Liver (tissue), 9 donors: ENCODE data around the gene LMCD1. TPM values are rescaled to one million over a fixed set of nuclear protein-coding genes. Genes with fewer than 3 reads are reported as not detected.

Experiments
- DNase-seq: peaks from one replicate; pipeline ENCODE4 v3.0.0-alpha.2; 2017; ENCODE audit warnings: low spot score
- H3K27ac ChIP-seq, 2 donors: one replicate each; pipeline ENCODE4 v1.7.0; 2013; ENCODE audit warnings: inconsistent platforms in 2 of 2, low read length in 2 of 2, control low read depth in 1 of 2, low read depth in 1 of 2, mild to moderate bottlenecking in 1 of 2
- H3K27me3 ChIP-seq, 4 donors: one replicate each; pipeline versions ENCODE4 v1.6.1 to v1.7.0; 2013; ENCODE audit warnings: low read length in 3 of 4, inconsistent platforms in 1 of 4, mild to moderate bottlenecking in 1 of 4, moderate library complexity in 1 of 4; ENCODE audit not compliant: control insufficient read depth in 4 of 4, insufficient read depth in 4 of 4
- H3K36me3 ChIP-seq, 4 donors: one replicate each; pipeline versions ENCODE4 v1.6.1 to v1.7.0; 2013; ENCODE audit warnings: low read length in 3 of 4, mild to moderate bottlenecking in 3 of 4, low read depth in 1 of 4, moderate library complexity in 1 of 4; ENCODE audit not compliant: control insufficient read depth in 4 of 4, insufficient read depth in 3 of 4
- H3K4me1 ChIP-seq, 4 donors: one replicate each; pipeline versions ENCODE4 v1.6.1 to v1.7.0; 2013; ENCODE audit warnings: low read length in 3 of 4, mild to moderate bottlenecking in 3 of 4, moderate library complexity in 1 of 4; ENCODE audit not compliant: control insufficient read depth in 4 of 4, insufficient read depth in 4 of 4
- H3K4me3 ChIP-seq, 3 donors: one replicate each; pipeline versions ENCODE4 v1.6.1 to v1.7.0; 2013; ENCODE audit warnings: low read length in 3 of 3, control low read depth in 1 of 3, low read depth in 1 of 3, mild to moderate bottlenecking in 1 of 3
- H3K9ac ChIP-seq, 2 donors: one replicate each; pipeline ENCODE4 v1.7.0; 2013; ENCODE audit warnings: low read length in 2 of 2, mild to moderate bottlenecking in 2 of 2, moderate library complexity in 2 of 2, control low read depth in 1 of 2, low read depth in 1 of 2
- H3K9me3 ChIP-seq, 4 donors: one replicate each; pipeline versions ENCODE4 v1.6.1 to v1.7.0; 2013; ENCODE audit warnings: low read length in 3 of 4; ENCODE audit not compliant: control insufficient read depth in 4 of 4
- EGR1 ChIP-seq, 2 donors: IDR thresholded peaks; 2 replicates each; pipeline ENCODE4 v1.6.1; 2016 to 2018; ENCODE audit warnings: antibody characterized with exemption in 2 of 2, low read depth in 2 of 2
- FOXA1 ChIP-seq: IDR thresholded peaks from 2 replicates; pipeline ENCODE4 v1.6.1; 2016; ENCODE audit warnings: antibody characterized with exemption
- GABPA ChIP-seq, 2 donors: IDR thresholded peaks in 1 of 2; conservative IDR thresholded peaks in 1 of 2; 2 replicates each; pipeline ENCODE4 v1.6.1; 2016; ENCODE audit warnings: antibody characterized with exemption in 2 of 2, mild to moderate bottlenecking in 1 of 2, moderate library complexity in 1 of 2
- HNF4A ChIP-seq, 2 donors: conservative IDR thresholded peaks; 2 replicates each; pipeline ENCODE4 v1.6.1; 2016; ENCODE audit warnings: antibody characterized with exemption in 2 of 2, mild to moderate bottlenecking in 2 of 2
- HNF4G ChIP-seq: IDR thresholded peaks from 2 replicates; pipeline ENCODE4 v1.6.1; 2016; ENCODE audit warnings: antibody characterized with exemption
- JUND ChIP-seq, 2 donors: IDR thresholded peaks; 2 replicates each; pipeline ENCODE4 v1.6.1; 2016; ENCODE audit warnings: antibody characterized with exemption in 2 of 2
- NR2F2 ChIP-seq: IDR thresholded peaks from 2 replicates; pipeline ENCODE4 v1.6.1; 2016; ENCODE audit warnings: antibody characterized with exemption
- RAD21 ChIP-seq, 2 donors: IDR thresholded peaks; 2 replicates each; pipeline ENCODE4 v1.6.1; 2016; ENCODE audit warnings: antibody characterized with exemption in 2 of 2, mild to moderate bottlenecking in 2 of 2
- RXRA ChIP-seq, 2 donors: IDR thresholded peaks; 2 replicates each; pipeline ENCODE4 v1.6.1; 2017 to 2018; ENCODE audit warnings: antibody characterized with exemption in 2 of 2, mild to moderate bottlenecking in 1 of 2
- SP1 ChIP-seq: IDR thresholded peaks from 2 replicates; pipeline ENCODE4 v1.6.1; 2018; ENCODE audit warnings: antibody characterized with exemption, mild to moderate bottlenecking
- TAF1 ChIP-seq: conservative IDR thresholded peaks from 2 replicates; pipeline ENCODE4 v1.6.1; 2016; ENCODE audit warnings: antibody characterized with exemption, mild to moderate bottlenecking
- WGBS: extraction: QIAGEN DNeasy Blood & Tissue Kit; methylation state at CpG from one replicate; pipeline ENCODE4 v1.1.7; 2013; 5-methylcytosine and 5-hydroxymethylcytosine counted together
- polyA plus RNA-seq, 2 donors: library from polyadenylated mRNA; stranded (reverse) in 1 of 2; unstranded in 1 of 2; fragments of 200-250 nt in 1 of 2; fragments of >200 nt in 1 of 2; fragmentation: Nextera tagmentation in 1 of 2; extraction: Ambion mirVana in 1 of 2; gene quantifications; one replicate each; pipeline versions ENCODE4 v1.2.1 to v1.2.3, GENCODE V29; 2013 to 2015
- total RNA-seq, 2 donors: library from RNA; depleted of rRNA; stranded (reverse); fragments of >200 nt; gene quantifications; one replicate each; pipeline ENCODE4 v1.2.3, GENCODE V29; 2014
- TF ChIP-seq, protein P1 (sequence below): IDR thresholded peaks from 2 replicates; pipeline ENCODE4 v1.6.1; 2016; ENCODE audit warnings: antibody characterized with exemption, mild to moderate bottlenecking
- TF ChIP-seq, protein P2 (sequence below): fragments of 150-350 bp; IDR thresholded peaks from 2 replicates; pipeline ENCODE4 v1.5.1; 2017; ENCODE audit warnings: improper control_type of control experiment, low read depth, low read length; ENCODE audit not compliant: missing input control
- TF ChIP-seq, protein P3 (sequence below): IDR thresholded peaks from 2 replicates; pipeline ENCODE4 v1.6.1; 2016; ENCODE audit warnings: antibody characterized with exemption
- TF ChIP-seq, protein P4 (sequence below): IDR thresholded peaks from 2 replicates; pipeline ENCODE4 v1.6.1; 2016; ENCODE audit warnings: antibody characterized with exemption
- TF ChIP-seq, protein P5 (sequence below): IDR thresholded peaks from 2 replicates; pipeline ENCODE4 v1.6.1; 2016; ENCODE audit warnings: antibody characterized with exemption
- donor health status: healthy.
- donor health status: healthy.
- donor health status: healthy.
- donor health status: healthy.
- donor health status: healthy.

Gene LMCD1
- total and polyA plus RNA-seq, 4 donors: 3.1 to 8.3 (median 6.0) TPM

DNA sequence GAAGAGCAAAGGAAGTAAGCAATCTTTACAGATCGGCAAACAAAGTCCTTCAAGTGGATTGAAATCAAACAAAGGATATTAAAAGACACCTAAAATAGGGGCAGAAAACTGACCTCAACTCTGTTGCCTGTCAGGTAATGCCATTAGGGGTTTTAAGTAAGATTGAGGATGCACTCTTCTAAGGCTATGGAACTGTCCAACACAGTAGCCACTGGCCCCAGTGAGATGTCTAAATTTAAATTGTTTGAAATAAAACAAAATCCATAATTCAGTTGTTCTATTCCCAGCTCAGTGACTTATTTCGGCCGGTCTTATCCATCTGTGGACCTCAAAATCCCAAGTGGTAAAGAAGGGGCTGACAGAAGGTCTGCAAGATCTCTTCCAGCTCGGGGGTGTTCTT is 49.5 kb upstream of the LMCD1 start:
- H3K9ac ChIP-seq: no peak overlapping the region
- no peak overlapping the region for H3K4me3 ChIP-seq
- 93% methylated on average over 4 of the region's 4 CpGs for WGBS
- no peaks in the 10 kb centered on the region for H3K27me3 ChIP-seq
- DNase-seq: no peak
- no peak for TF ChIP-seq HNF4A (conservative IDR thresholded peaks at IDR 0.05)
- TF ChIP-seq, protein P1, sequence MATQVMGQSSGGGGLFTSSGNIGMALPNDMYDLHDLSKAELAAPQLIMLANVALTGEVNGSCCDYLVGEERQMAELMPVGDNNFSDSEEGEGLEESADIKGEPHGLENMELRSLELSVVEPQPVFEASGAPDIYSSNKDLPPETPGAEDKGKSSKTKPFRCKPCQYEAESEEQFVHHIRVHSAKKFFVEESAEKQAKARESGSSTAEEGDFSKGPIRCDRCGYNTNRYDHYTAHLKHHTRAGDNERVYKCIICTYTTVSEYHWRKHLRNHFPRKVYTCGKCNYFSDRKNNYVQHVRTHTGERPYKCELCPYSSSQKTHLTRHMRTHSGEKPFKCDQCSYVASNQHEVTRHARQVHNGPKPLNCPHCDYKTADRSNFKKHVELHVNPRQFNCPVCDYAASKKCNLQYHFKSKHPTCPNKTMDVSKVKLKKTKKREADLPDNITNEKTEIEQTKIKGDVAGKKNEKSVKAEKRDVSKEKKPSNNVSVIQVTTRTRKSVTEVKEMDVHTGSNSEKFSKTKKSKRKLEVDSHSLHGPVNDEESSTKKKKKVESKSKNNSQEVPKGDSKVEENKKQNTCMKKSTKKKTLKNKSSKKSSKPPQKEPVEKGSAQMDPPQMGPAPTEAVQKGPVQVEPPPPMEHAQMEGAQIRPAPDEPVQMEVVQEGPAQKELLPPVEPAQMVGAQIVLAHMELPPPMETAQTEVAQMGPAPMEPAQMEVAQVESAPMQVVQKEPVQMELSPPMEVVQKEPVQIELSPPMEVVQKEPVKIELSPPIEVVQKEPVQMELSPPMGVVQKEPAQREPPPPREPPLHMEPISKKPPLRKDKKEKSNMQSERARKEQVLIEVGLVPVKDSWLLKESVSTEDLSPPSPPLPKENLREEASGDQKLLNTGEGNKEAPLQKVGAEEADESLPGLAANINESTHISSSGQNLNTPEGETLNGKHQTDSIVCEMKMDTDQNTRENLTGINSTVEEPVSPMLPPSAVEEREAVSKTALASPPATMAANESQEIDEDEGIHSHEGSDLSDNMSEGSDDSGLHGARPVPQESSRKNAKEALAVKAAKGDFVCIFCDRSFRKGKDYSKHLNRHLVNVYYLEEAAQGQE: no peak
- TF ChIP-seq, protein P2, sequence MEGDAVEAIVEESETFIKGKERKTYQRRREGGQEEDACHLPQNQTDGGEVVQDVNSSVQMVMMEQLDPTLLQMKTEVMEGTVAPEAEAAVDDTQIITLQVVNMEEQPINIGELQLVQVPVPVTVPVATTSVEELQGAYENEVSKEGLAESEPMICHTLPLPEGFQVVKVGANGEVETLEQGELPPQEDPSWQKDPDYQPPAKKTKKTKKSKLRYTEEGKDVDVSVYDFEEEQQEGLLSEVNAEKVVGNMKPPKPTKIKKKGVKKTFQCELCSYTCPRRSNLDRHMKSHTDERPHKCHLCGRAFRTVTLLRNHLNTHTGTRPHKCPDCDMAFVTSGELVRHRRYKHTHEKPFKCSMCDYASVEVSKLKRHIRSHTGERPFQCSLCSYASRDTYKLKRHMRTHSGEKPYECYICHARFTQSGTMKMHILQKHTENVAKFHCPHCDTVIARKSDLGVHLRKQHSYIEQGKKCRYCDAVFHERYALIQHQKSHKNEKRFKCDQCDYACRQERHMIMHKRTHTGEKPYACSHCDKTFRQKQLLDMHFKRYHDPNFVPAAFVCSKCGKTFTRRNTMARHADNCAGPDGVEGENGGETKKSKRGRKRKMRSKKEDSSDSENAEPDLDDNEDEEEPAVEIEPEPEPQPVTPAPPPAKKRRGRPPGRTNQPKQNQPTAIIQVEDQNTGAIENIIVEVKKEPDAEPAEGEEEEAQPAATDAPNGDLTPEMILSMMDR: no peak
- TF ChIP-seq, protein P3, sequence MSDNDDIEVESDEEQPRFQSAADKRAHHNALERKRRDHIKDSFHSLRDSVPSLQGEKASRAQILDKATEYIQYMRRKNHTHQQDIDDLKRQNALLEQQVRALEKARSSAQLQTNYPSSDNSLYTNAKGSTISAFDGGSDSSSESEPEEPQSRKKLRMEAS: no peak
- TF ChIP-seq FOXA1: no peak
- no peak for TF ChIP-seq TAF1
- TF ChIP-seq GABPA (IDR thresholded peaks at IDR 0.05 in 1 of 2, conservative IDR thresholded peaks at IDR 0.05 in 1 of 2): no peak
- no peak for TF ChIP-seq SP1
- no peak for TF ChIP-seq RXRA (IDR thresholded peaks at IDR 0.05)
- no peak for TF ChIP-seq RAD21 (IDR thresholded peaks at IDR 0.05)
- TF ChIP-seq, protein P4, sequence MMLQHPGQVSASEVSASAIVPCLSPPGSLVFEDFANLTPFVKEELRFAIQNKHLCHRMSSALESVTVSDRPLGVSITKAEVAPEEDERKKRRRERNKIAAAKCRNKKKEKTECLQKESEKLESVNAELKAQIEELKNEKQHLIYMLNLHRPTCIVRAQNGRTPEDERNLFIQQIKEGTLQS: no peak
- TF ChIP-seq, protein P5, sequence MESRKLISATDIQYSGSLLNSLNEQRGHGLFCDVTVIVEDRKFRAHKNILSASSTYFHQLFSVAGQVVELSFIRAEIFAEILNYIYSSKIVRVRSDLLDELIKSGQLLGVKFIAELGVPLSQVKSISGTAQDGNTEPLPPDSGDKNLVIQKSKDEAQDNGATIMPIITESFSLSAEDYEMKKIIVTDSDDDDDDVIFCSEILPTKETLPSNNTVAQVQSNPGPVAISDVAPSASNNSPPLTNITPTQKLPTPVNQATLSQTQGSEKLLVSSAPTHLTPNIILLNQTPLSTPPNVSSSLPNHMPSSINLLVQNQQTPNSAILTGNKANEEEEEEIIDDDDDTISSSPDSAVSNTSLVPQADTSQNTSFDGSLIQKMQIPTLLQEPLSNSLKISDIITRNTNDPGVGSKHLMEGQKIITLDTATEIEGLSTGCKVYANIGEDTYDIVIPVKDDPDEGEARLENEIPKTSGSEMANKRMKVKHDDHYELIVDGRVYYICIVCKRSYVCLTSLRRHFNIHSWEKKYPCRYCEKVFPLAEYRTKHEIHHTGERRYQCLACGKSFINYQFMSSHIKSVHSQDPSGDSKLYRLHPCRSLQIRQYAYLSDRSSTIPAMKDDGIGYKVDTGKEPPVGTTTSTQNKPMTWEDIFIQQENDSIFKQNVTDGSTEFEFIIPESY: no peak
- no peak for TF ChIP-seq NR2F2
- TF ChIP-seq HNF4G: no peak
- TF ChIP-seq JUND (IDR thresholded peaks at IDR 0.05): no peak
- no peak for TF ChIP-seq EGR1 (IDR thresholded peaks at IDR 0.05; ENCODE audit: low read depth in 2 of 2)
- no peaks in the 10 kb centered on the region for H3K36me3 ChIP-seq
- no peaks in the 10 kb centered on the region for H3K4me1 ChIP-seq
- H3K27ac ChIP-seq: no peak overlapping the region
- no peaks in the 10 kb centered on the region for H3K9me3 ChIP-seq

DNA sequence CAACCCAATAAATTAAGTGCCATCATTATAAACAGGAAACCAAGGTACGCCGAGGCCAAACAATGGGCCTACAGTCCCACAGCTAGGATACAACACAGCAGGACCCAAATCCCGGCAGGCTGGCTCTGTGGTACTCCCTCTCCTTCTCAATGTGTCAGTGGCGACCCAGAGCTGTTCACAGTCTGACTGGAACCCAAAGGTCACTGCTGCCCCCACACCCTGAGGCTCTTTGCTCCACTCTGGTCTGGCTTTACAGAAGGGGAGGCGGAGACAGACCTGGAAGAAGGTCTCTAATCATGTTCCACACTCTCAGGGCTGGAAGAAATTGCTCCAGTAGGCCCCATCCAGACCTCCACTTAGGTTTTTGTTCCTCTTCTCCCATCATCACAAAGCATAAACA is 48.5 kb upstream of the LMCD1 start:
- 94% methylated on average over 5 of the region's 5 CpGs for WGBS
- TF ChIP-seq, protein P1: no peak
- TF ChIP-seq, protein P2: no peak
- no peak for TF ChIP-seq HNF4G
- TF ChIP-seq, protein P4: no peak

More for the DNA sequence above, 48.5 kb upstream of the LMCD1 start:
- Histone ChIP-seq H3K4me3 (no peak overlapping the region), H3K36me3 (no peaks in the 10 kb centered on the region), H3K4me1 (no peaks in the 10 kb centered on the region), H3K27ac (no peak overlapping the region), H3K9me3 (no peaks in the 10 kb centered on the region), H3K9ac (no peak overlapping the region), H3K27me3 (no peaks in the 10 kb centered on the region)
- DNase-seq: no peak
